Stimulated activated CD4-positive, alpha-beta T cell treated with anti-CD3 and anti-CD28 coated beads, Interleukin-2, amount 100 ng/mL, for 48 hours (primary cell): ENCODE measurements around the gene TTYH3.
"Not testable (repeated sequence)": the region's sequence is repeated elsewhere in the genome, so short reads cannot be mapped to it uniquely, and the experiment has no call there.

Source experiments
- DNase-seq, 2 donors: peaks; one replicate each; pipeline ENCODE4 v3.0.0-alpha.2; 2020

The TTYH3 gene

GRCh38 chr7:2668401-2668800 is 36.6 kb downstream of the TTYH3 start:
- no peak for DNase-seq

GRCh38 chr7:2670171-2670570 is 38.4 kb downstream of the TTYH3 start:
- no peak for DNase-seq

- peak; percentile 65 to 73 for DNase-seq
Observed at GRCh38 chr7:2670720-2671391, 39.1 kb downstream of the TTYH3 start.

GRCh38 chr7:2673214-2673613 is 41.4 kb downstream of the TTYH3 start:
- not testable (repeated sequence) for DNase-seq

- DNase-seq: no peak
Observed at GRCh38 chr7:2673934-2674333, 42.1 kb downstream of the TTYH3 start.

- DNase-seq: no peak
Observed at GRCh38 chr7:2675256-2675764, 43.5 kb downstream of the TTYH3 start.

- DNase-seq: not testable (repeated sequence)
Observed at GRCh38 chr7:2676576-2676975, 44.8 kb downstream of the TTYH3 start.

- DNase-seq: not testable (repeated sequence)
Observed at GRCh38 chr7:2678454-2678853, 46.7 kb downstream of the TTYH3 start.

GRCh38 chr7:2679135-2680127 is 47.6 kb downstream of the TTYH3 start:
- DNase-seq: not testable (repeated sequence)

GRCh38 chr7:2680256-2680655 is 48.5 kb downstream of the TTYH3 start:
- no peak for DNase-seq

GRCh38 chr7:2680792-2681490 is 49.2 kb downstream of the TTYH3 start:
- DNase-seq: peak; percentile 56

- DNase-seq: no peak
Observed at GRCh38 chr7:2681929-2682799, 50.4 kb downstream of the TTYH3 start.

GRCh38 chr7:2684501-2684900 is 52.7 kb downstream of the TTYH3 start:
- no peak for DNase-seq

- DNase-seq: no peak
Observed at GRCh38 chr7:2686101-2686500, 54.3 kb downstream of the TTYH3 start.

- DNase-seq: no peak
Observed at GRCh38 chr7:2687338-2687869, 55.6 kb downstream of the TTYH3 start.

- no peak for DNase-seq
Observed at GRCh38 chr7:2687881-2688318, 56.1 kb downstream of the TTYH3 start, which contains the start of gene AMZ1. TSS of gene AMZ1 (plus strand) at chr7:2688202. CDS start at chr7:2700452, 12,250 bp downstream.

GRCh38 chr7:2688409-2689342 is 56.9 kb downstream of the TTYH3 start:
- no peak for DNase-seq

GRCh38 chr7:2689343-2689847 is 57.6 kb downstream of the TTYH3 start:
- no peak for DNase-seq

GRCh38 chr7:2689951-2690705 is 58.3 kb downstream of the TTYH3 start:
- no peak for DNase-seq
